Endothelial cell of umbilical vein (primary cell): Measurements from ENCODE around the gene SEMA4B. TPM values are rescaled to one million over a fixed set of nuclear protein-coding genes. Genes with fewer than 3 reads are reported as not detected.
A peak's percentile ranks its signal among the peaks of the same experiment; 100 is the strongest.

Source experiments
- BruUV-seq: library from RNA; stranded (reverse); fragments of 400-500 nt; replicated peaks from 2 replicates; lab custom pipeline; 2021; lab: Mats Ljungman, UMichigan
- CTCF ChIA-PET: fragments of 300-600, 350-600 bp; sonication (Branson Sonifier 250); formaldehyde crosslinking; loops from one replicate; lab custom pipeline; 2021; ENCODE audit warnings: antibody characterized with exemption, inconsistent platforms; lab: Charles Lee
- POLR2A ChIA-PET: fragments of 300-600, 350-600 bp; sonication (Branson Sonifier 250); formaldehyde crosslinking; loops from one replicate; lab custom pipeline; 2021; ENCODE audit warnings: antibody characterized with exemption, inconsistent platforms; lab: Charles Lee
- DNase-seq: peaks from one replicate; pipeline ENCODE4 v3.0.0-alpha.2; 2011; ENCODE audit warnings: low read depth, low spot score
- FAIRE-seq: peaks from 2 replicates; lab custom pipeline; 2011; peaks lifted over from hg19 to GRCh38; lab: Jason Lieb, UNC
- H2AFZ ChIP-seq: 2 replicates; pipeline ENCODE4 v1.6.0; 2012; ENCODE audit warnings: low read depth, low read length, control low read depth, inconsistent platforms
- H3K27ac ChIP-seq: 2 replicates; pipeline ENCODE4 v1.5.1; 2011; ENCODE audit warnings: low read depth, mild to moderate bottlenecking, control low read depth, low read length, moderate library complexity; ENCODE audit not compliant: insufficient read depth
- H3K27me3 ChIP-seq, 2 experiments: 2 replicates each; pipeline versions ENCODE4 v1.6.0 to v1.6.1; 2011; ENCODE audit warnings: low read length in 2 of 2, mixed read lengths in 1 of 2; ENCODE audit not compliant: control insufficient read depth in 2 of 2, insufficient read depth in 2 of 2
- H3K36me3 ChIP-seq, 2 experiments: 2 replicates in 1 of 2; 3 replicates in 1 of 2; pipeline ENCODE4 v1.5.1; 2011; ENCODE audit warnings: low read length in 2 of 2, mild to moderate bottlenecking in 1 of 2, moderate library complexity in 1 of 2; ENCODE audit not compliant: control insufficient read depth in 2 of 2, insufficient read depth in 2 of 2; ENCODE audit errors: extremely low read depth in 1 of 2
- H3K4me1 ChIP-seq: 3 replicates; pipeline ENCODE4 v1.5.1; 2011; ENCODE audit warnings: mild to moderate bottlenecking, low read length; ENCODE audit not compliant: control insufficient read depth, insufficient read depth; ENCODE audit errors: extremely low read depth
- H3K4me2 ChIP-seq: 2 replicates; pipeline ENCODE4 v1.6.1; 2011; ENCODE audit warnings: low read length, control low read depth, mixed read lengths; ENCODE audit not compliant: insufficient read depth
- H3K4me3 ChIP-seq, 3 experiments: fragments of 200-600 bp in 1 of 3; sonication (generic), shearing (Covaris generic) in 1 of 3; replicated peaks in 1 of 3; 2 replicates each; pipeline ENCODE4 v1.5.1; 2011 to 2016; ENCODE audit warnings: control low read depth in 3 of 3, low read length in 3 of 3, mild to moderate bottlenecking in 2 of 3, inconsistent platforms in 1 of 3, low read depth in 1 of 3, moderate library complexity in 1 of 3; ENCODE audit not compliant: insufficient read depth in 1 of 3
- H3K79me2 ChIP-seq: 2 replicates; pipeline ENCODE4 v1.6.0; 2012; ENCODE audit warnings: low read length, inconsistent platforms; ENCODE audit not compliant: control insufficient read depth, insufficient read depth
- H3K9ac ChIP-seq: replicated peaks from 2 replicates; pipeline ENCODE3; 2011; ENCODE audit warnings: low read length, control low read depth; ENCODE audit not compliant: insufficient read depth; ENCODE audit errors: extremely low read depth
- H3K9me1 ChIP-seq: replicated peaks from 3 replicates; pipeline ENCODE4 v1.6.0; 2011; ENCODE audit warnings: mild to moderate bottlenecking, low read length; ENCODE audit not compliant: control insufficient read depth, insufficient read depth; ENCODE audit errors: extremely low read depth
- H3K9me3 ChIP-seq: replicated peaks from 2 replicates; pipeline ENCODE4 v1.5.1; 2012; ENCODE audit warnings: low read length, inconsistent platforms; ENCODE audit not compliant: control insufficient read depth, insufficient read depth
- H4K20me1 ChIP-seq: replicated peaks from 2 replicates; pipeline ENCODE3; 2011; ENCODE audit warnings: mild to moderate bottlenecking, low read length; ENCODE audit not compliant: control insufficient read depth, insufficient read depth; ENCODE audit errors: extremely low read depth
- CTCF ChIP-seq, 2 donors: IDR thresholded peaks; 1 replicate in 1 of 2; 2 replicates in 1 of 2; pipeline ENCODE4 v1.5.1; 2011; ENCODE audit warnings: low read length in 2 of 2, mild to moderate bottlenecking in 2 of 2, moderate library complexity in 2 of 2, control low read depth in 1 of 2, inconsistent platforms in 1 of 2, low read depth in 1 of 2; ENCODE audit not compliant: insufficient read depth in 1 of 2; ENCODE audit errors: extremely low read depth in 1 of 2
- EZH2 ChIP-seq: IDR thresholded peaks from 2 replicates; pipeline ENCODE4 v1.6.1; 2012; ENCODE audit warnings: borderline replicate concordance, low read depth, mild to moderate bottlenecking, moderate library complexity, low read length, inconsistent platforms; ENCODE audit not compliant: severe bottlenecking
- FOS ChIP-seq: IDR thresholded peaks from 2 replicates; pipeline ENCODE4 v1.6.1; 2011; ENCODE audit warnings: mild to moderate bottlenecking, low read length, moderate library complexity, borderline replicate concordance; ENCODE audit not compliant: insufficient read depth
- GATA2 ChIP-seq: IDR thresholded peaks from 2 replicates; pipeline ENCODE4 v1.7.0; 2011; ENCODE audit warnings: low read depth, mild to moderate bottlenecking, moderate library complexity, mixed read lengths, low read length; ENCODE audit not compliant: insufficient read length, insufficient read depth
- JUN ChIP-seq: IDR thresholded peaks from 2 replicates; pipeline ENCODE4 v1.6.1; 2011; ENCODE audit warnings: borderline replicate concordance, low read depth; ENCODE audit not compliant: insufficient read length, insufficient read depth
- MAX ChIP-seq: IDR thresholded peaks from 2 replicates; pipeline ENCODE4 v1.6.1; 2011; ENCODE audit not compliant: insufficient read depth, insufficient read length
- MYC ChIP-seq: IDR thresholded peaks from one replicate; pipeline ENCODE4 v1.6.1; 2011; ENCODE audit warnings: mild to moderate bottlenecking, low read depth, low read length
- POLR2A ChIP-seq: IDR thresholded peaks from 2 replicates; pipeline ENCODE4 v1.6.1; 2012; ENCODE audit warnings: low read depth, mild to moderate bottlenecking, control low read depth, low read length
- POLR2AphosphoS5 ChIP-seq: IDR thresholded peaks from 2 replicates; pipeline ENCODE4 v1.6.1; 2012; ENCODE audit warnings: low read depth, mild to moderate bottlenecking, control low read depth, low read length, moderate library complexity; ENCODE audit not compliant: insufficient read depth
- dilution Hi-C: fragments of 300-500 bp; cut with MboI; formaldehyde crosslinking; loops from one replicate; pipeline ENCODE4 v1.15.0; 2019; ENCODE audit warnings: low sequenced_read_pairs; ENCODE audit not compliant: extremely low pct_ligation_motif_present
- intact Hi-C: fragments of 100-400 bp; cut with micrococcal nuclease; formaldehyde crosslinking; loops from one replicate; pipeline ENCODE4 v1.10.0; 2022
- polyA plus RNA-seq, 4 experiments: library from polyadenylated mRNA; depleted of rRNA in 3 of 4; stranded (reverse) in 3 of 4; unstranded in 1 of 4; fragments of >200 nt; gene quantifications; 2 replicates each; pipeline versions ENCODE4 v1.2.1 to v1.2.3, GENCODE V29; 2011 to 2012; ENCODE audit warnings: missing spikeins in 1 of 4
- total RNA-seq: library from RNA; stranded (reverse); gene quantifications from 2 replicates; pipeline ENCODE4 v1.2.3, GENCODE V29; 2021

Gene SEMA4B
- total and polyA plus RNA-seq, 2 donors (not counting 3 experiments of a cell fraction or from before 2014, with no cell fraction given), result 6.1 to 7.1 TPM

- Histone ChIP-seq H3K4me3 (no peak overlapping the region), H3K9me3 (no peaks in the 10 kb centered on the region), H2AFZ (peak overlapping the region; percentile 83), H3K36me3 (no peaks in the 10 kb centered on the region), H3K27me3 (no peaks in the 10 kb centered on the region), H3K4me2 (peak overlapping the region; percentile 40), H3K27ac (no peak overlapping the region), H3K4me1 (peaks cover 5% of the 10 kb centered on the region), H3K9ac (no peak overlapping the region), H3K9me1 (no peaks in the 10 kb centered on the region), H3K79me2 (no peaks in the 10 kb centered on the region), H4K20me1 (no peaks in the 10 kb centered on the region)
- dilution Hi-C loops (no loop called here), intact Hi-C loops (loop anchor here (1.0 kb wide), 2 partner anchors 14 to 17 kb away; partner anchors contain the start of genes GDPGP1 and NGRN)
- FAIRE-seq (no peak), DNase-seq (no peak)
- no TSS peak for BruUV-seq
- POLR2A ChIA-PET, result interaction anchor here (0.7 to 1.5 kb wide), 5 partner anchors 13 to 162 kb away, joined by 3 to 6 read pairs (median 5); partner anchors contain the start of genes CIB1 and GDPGP1
- no peak for TF ChIP-seq FOS
- no peak for TF ChIP-seq GATA2
- no peak for TF ChIP-seq MYC
- no peak for TF ChIP-seq POLR2A
- TF ChIP-seq POLR2AphosphoS5, result no peak
- no peak for TF ChIP-seq MAX
- TF ChIP-seq JUN, result no peak
- TF ChIP-seq CTCF (IDR thresholded peaks at IDR 0.05; ENCODE audit: extremely low read depth in 1 of 2, insufficient read depth in 1 of 2, low read depth in 1 of 2, low read length in 2 of 2), result no peak
- TF ChIP-seq EZH2, result no peak
- CTCF ChIA-PET, result interaction anchor here (0.9 to 2.5 kb wide), 12 partner anchors 9 to 47 kb away, joined by 3 to 20 read pairs (median 4); partner anchors contain the start of genes CIB1, GDPGP1, NGRN and SEMA4B
Observed at GRCh38 chr15:90248789-90249202, 47.7 kb downstream of the SEMA4B start.
